ENCODE data around the gene CLASP2.
A peak's percentile ranks its signal among the peaks of the same experiment; 100 is the strongest.
"Not testable (repeated sequence)": the region's sequence is repeated elsewhere in the genome, so short reads cannot be mapped to it uniquely, and the experiment has no call there.

CLASP2 gene

GRCh38 chr3:33717866-33718594 lies at the start of gene CLASP2:
Gene CLASP2 (minus strand): TSS chr3:33718254. CDS start chr3:33718002, 252 bp downstream.
- peak; percentile 17 for DNase-seq

GRCh38 chr3:33758864-33759263 lies 40.8 kb upstream of the CLASP2 start:
- DNase-seq, result no peak

- no peak for DNase-seq
These were observed 40.2 kb upstream of the CLASP2 start for GRCh38 chr3:33758281-33758680.

- DNase-seq, result not testable (repeated sequence)
These were observed 36.3 kb upstream of the CLASP2 start for GRCh38 chr3:33754391-33754790.

- no peak for DNase-seq
These were observed 33.3 kb upstream of the CLASP2 start for GRCh38 chr3:33751336-33751735.

- no peak for DNase-seq
These were observed 32.1 kb upstream of the CLASP2 start for GRCh38 chr3:33750211-33750548.

- DNase-seq, result no peak
These were observed 31.6 kb upstream of the CLASP2 start for GRCh38 chr3:33749546-33750210.

GRCh38 chr3:33746416-33747116 lies 28.5 kb upstream of the CLASP2 start:
- no peak for DNase-seq

- DNase-seq, result no peak
These were observed 19.1 kb upstream of the CLASP2 start for GRCh38 chr3:33737146-33737545.

GRCh38 chr3:33732394-33732793 lies 14.3 kb upstream of the CLASP2 start:
- DNase-seq, result no peak

GRCh38 chr3:33729993-33730392 lies 11.9 kb upstream of the CLASP2 start:
- DNase-seq, result no peak

- no peak for DNase-seq
These were observed 6.2 kb upstream of the CLASP2 start for GRCh38 chr3:33724256-33724655.

- DNase-seq, result no peak
These were observed 4.7 kb upstream of the CLASP2 start for GRCh38 chr3:33722626-33723370.

GRCh38 chr3:33722191-33722590 lies 4.1 kb upstream of the CLASP2 start:
- DNase-seq, result no peak

- no peak for DNase-seq
These were observed 497 bp upstream of the CLASP2 start for GRCh38 chr3:33718595-33718907.

- DNase-seq, result no peak
These were observed 513 bp downstream of the CLASP2 start for GRCh38 chr3:33717616-33717865.

GRCh38 chr3:33716227-33716626 lies 1.8 kb downstream of the CLASP2 start:
- DNase-seq, result no peak

GRCh38 chr3:33711100-33711499 lies 7.0 kb downstream of the CLASP2 start:
- DNase-seq, result no peak

- DNase-seq, result no peak
These were observed 12.0 kb downstream of the CLASP2 start for GRCh38 chr3:33706056-33706455.

GRCh38 chr3:33704891-33705290 lies 13.2 kb downstream of the CLASP2 start:
- no peak for DNase-seq

- DNase-seq, result no peak
These were observed 18.8 kb downstream of the CLASP2 start for GRCh38 chr3:33699275-33699674.

- no peak for DNase-seq
These were observed 23.1 kb downstream of the CLASP2 start for GRCh38 chr3:33694944-33695343.

- no peak for DNase-seq
These were observed 27.7 kb downstream of the CLASP2 start for GRCh38 chr3:33690341-33690740.
